ENCODE results near the gene MRTFB. TPM values are rescaled to one million over a fixed set of nuclear protein-coding genes. Genes with fewer than 3 reads are reported as not detected.

The MRTFB gene
- total and polyA plus RNA-seq, 2 experiments from 2014 or later, result 13.9 to 22.2 TPM

DNA sequence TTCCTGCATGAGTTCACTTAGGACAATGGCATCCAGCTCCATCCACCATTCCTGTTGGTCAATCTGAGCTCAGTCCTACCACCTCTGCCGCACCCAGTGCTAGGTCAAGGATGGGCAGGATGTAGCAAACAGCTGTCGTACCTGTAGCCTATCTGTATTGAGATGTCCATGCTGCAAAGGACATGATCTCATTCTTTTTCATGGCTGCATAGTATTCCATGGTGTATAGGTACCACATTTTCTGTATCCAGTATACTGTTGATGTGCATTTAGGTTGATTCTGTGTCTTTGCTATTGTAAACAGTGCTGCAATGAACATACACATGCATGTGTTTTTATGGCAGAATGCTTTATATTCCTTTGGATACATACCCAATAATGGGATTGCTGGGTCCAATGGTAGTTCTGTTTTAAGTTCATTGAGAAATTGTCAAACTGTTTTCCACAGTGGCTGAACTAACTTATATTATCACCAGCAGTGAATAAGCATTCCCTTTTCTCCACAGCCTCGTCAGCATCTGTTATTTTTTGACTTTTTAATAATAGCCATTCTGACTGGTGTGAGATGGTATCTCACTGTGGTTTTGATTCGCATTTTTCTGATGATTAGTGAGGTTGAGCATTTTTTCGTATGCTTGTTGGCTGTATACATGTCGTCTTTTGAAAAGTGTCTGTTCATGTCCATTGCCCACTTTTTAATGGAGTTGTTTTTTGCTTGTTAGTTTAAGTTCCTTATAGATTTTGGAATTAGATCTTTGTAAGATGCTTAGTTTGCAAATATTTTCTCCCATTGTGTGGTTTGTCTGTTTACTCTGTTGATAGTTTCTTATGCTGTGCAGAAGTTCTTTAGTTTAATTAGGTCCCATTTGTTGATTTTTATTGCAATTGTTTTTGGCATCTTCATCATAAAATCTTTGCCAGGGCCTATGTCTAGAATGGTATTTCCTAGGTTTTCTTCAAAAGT lies 7.2 kb upstream of the MRTFB start:
- no peaks in the 10 kb centered on the region for H3K9me2 ChIP-seq (ENCODE audit: insufficient read depth)
- H3K27me3 Mint-ChIP-seq (ENCODE audit: insufficient read depth, low read depth, poor library complexity), result peaks cover 3% of the 10 kb centered on the region
- TF ChIP-seq, protein P1, sequence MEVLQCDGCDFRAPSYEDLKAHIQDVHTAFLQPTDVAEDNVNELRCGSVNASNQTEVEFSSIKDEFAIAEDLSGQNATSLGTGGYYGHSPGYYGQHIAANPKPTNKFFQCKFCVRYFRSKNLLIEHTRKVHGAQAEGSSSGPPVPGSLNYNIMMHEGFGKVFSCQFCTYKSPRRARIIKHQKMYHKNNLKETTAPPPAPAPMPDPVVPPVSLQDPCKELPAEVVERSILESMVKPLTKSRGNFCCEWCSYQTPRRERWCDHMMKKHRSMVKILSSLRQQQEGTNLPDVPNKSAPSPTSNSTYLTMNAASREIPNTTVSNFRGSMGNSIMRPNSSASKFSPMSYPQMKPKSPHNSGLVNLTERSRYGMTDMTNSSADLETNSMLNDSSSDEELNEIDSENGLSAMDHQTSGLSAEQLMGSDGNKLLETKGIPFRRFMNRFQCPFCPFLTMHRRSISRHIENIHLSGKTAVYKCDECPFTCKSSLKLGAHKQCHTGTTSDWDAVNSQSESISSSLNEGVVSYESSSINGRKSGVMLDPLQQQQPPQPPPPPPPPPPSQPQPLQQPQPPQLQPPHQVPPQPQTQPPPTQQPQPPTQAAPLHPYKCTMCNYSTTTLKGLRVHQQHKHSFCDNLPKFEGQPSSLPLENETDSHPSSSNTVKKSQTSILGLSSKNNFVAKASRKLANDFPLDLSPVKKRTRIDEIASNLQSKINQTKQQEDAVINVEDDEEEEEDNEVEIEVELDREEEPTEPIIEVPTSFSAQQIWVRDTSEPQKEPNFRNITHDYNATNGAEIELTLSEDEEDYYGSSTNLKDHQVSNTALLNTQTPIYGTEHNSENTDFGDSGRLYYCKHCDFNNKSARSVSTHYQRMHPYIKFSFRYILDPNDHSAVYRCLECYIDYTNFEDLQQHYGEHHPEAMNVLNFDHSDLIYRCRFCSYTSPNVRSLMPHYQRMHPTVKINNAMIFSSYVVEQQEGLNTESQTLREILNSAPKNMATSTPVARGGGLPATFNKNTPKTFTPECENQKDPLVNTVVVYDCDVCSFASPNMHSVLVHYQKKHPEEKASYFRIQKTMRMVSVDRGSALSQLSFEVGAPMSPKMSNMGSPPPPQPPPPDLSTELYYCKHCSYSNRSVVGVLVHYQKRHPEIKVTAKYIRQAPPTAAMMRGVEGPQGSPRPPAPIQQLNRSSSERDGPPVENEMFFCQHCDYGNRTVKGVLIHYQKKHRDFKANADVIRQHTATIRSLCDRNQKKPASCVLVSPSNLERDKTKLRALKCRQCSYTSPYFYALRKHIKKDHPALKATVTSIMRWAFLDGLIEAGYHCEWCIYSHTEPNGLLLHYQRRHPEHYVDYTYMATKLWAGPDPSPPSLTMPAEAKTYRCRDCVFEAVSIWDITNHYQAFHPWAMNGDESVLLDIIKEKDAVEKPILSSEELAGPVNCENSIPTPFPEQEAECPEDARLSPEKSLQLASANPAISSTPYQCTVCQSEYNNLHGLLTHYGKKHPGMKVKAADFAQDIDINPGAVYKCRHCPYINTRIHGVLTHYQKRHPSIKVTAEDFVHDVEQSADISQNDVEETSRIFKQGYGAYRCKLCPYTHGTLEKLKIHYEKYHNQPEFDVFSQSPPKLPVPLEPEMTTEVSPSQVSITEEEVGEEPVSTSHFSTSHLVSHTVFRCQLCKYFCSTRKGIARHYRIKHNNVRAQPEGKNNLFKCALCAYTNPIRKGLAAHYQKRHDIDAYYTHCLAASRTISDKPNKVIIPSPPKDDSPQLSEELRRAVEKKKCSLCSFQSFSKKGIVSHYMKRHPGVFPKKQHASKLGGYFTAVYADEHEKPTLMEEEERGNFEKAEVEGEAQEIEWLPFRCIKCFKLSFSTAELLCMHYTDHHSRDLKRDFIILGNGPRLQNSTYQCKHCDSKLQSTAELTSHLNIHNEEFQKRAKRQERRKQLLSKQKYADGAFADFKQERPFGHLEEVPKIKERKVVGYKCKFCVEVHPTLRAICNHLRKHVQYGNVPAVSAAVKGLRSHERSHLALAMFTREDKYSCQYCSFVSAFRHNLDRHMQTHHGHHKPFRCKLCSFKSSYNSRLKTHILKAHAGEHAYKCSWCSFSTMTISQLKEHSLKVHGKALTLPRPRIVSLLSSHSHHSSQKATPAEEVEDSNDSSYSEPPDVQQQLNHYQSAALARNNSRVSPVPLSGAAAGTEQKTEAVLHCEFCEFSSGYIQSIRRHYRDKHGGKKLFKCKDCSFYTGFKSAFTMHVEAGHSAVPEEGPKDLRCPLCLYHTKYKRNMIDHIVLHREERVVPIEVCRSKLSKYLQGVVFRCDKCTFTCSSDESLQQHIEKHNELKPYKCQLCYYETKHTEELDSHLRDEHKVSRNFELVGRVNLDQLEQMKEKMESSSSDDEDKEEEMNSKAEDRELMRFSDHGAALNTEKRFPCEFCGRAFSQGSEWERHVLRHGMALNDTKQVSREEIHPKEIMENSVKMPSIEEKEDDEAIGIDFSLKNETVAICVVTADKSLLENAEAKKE (CRISPR knock-in tag; IDR thresholded peaks at IDR 0.05), result no peak
- TF ChIP-seq POLR2AphosphoS5 (IDR thresholded peaks at IDR 0.05; ENCODE audit: low read depth), result no peak
- TF ChIP-seq EZH2phosphoT487 (IDR thresholded peaks at IDR 0.05; ENCODE audit: unreplicated experiment), result no peak
- no peak for TF ChIP-seq ZNF331 (CRISPR knock-in tag; IDR thresholded peaks at IDR 0.05; ENCODE audit: low read depth)

More for the DNA sequence above, 7.2 kb upstream of the MRTFB start:
- Mint-ChIP-seq H3K4me3 (no peak overlapping the region), H3K9me3 (no peaks in the 10 kb centered on the region; the same call in 2 of the 3 replicates), H3K27ac (no peak overlapping the region), H3K36me3 (ENCODE audit: low read depth) (no peaks in the 10 kb centered on the region), H3K4me1 (no peaks in the 10 kb centered on the region)
- no peak overlapping the region for H3K4me2 ChIP-seq
- no peaks in the 10 kb centered on the region for H3K4me1 ChIP-seq (ENCODE audit: insufficient read depth)
- no peak for ATAC-seq
- no peaks in the 10 kb centered on the region for H3K27me3 ChIP-seq (ENCODE audit: insufficient read depth)
- no peak overlapping the region for H2AFZ ChIP-seq
- H3F3A ChIP-seq (replicated peaks; ENCODE audit: low read depth), result no peaks in the 10 kb centered on the region
- H4K20me1 ChIP-seq (replicated peaks; ENCODE audit: insufficient read depth), result no peaks in the 10 kb centered on the region
- H3K4me3 ChIP-seq, result no peak overlapping the region
- no peak for DNase-seq (ENCODE audit: low spot score)
- H3K36me3 ChIP-seq (ENCODE audit: insufficient read depth), result no peaks in the 10 kb centered on the region
- H3K27ac ChIP-seq (ENCODE audit: low read depth), result no peak overlapping the region
- no peaks in the 10 kb centered on the region for H3K79me2 ChIP-seq (replicated peaks; ENCODE audit: insufficient read depth)
